ENCODE data around the gene LDLRAD4. TPM values are rescaled to one million over a fixed set of nuclear protein-coding genes. Genes with fewer than 3 reads are reported as not detected.

LDLRAD4 gene
- total RNA-seq, 1 experiment from 2014 or later, result 1.7 TPM

GRCh38 chr18:13374096-13374467, 155.5 kb downstream of the LDLRAD4 start:
- no peaks in the 10 kb centered on the region for H3K36me3 ChIP-seq (ENCODE audit: low read depth)
- H3K27ac ChIP-seq, result no peak overlapping the region
- H3K9me3 ChIP-seq (ENCODE audit: insufficient read depth, low read depth), result no peaks in the 10 kb centered on the region
- TF ChIP-seq CTCF (conservative IDR thresholded peaks at IDR 0.05) (no peak), EZH2 (IDR thresholded peaks at IDR 0.05; ENCODE audit: low read depth) (no peak)
- H3K27me3 ChIP-seq (ENCODE audit: insufficient read depth, low read depth), result peaks cover 71% of the 10 kb centered on the region
- no peaks in the 10 kb centered on the region for H3K79me2 ChIP-seq (ENCODE audit: low read depth)
- H4K20me1 ChIP-seq (ENCODE audit: insufficient read depth), result no peaks in the 10 kb centered on the region
- ChIA-PET POLR2A (ENCODE audit: unreplicated experiment) (no interaction called here), CTCF (no interaction called here)
- no peak overlapping the region for H2AFZ ChIP-seq
- no peaks in the 10 kb centered on the region for H3F3A ChIP-seq (ENCODE audit: insufficient read depth, low read depth)
- H3K4me2 ChIP-seq, result no peak overlapping the region
- H3K4me3 ChIP-seq, result no peak overlapping the region
- DNase-seq, result no peak
- H3K9me2 ChIP-seq (ENCODE audit: insufficient read depth), result no peaks in the 10 kb centered on the region
- no TSS peak for BruUV-seq (replicated peaks)
- H3K4me1 ChIP-seq (replicated peaks; ENCODE audit: insufficient read depth), result no peaks in the 10 kb centered on the region
- intact Hi-C loops (cut with micrococcal nuclease; ENCODE audit: unreplicated experiment), result no loop called here

- Histone ChIP-seq H3K27ac (no peak overlapping the region), H3K9me2 (ENCODE audit: insufficient read depth) (no peaks in the 10 kb centered on the region), H3K4me2 (no peak overlapping the region), H3K4me1 (replicated peaks; ENCODE audit: insufficient read depth) (no peaks in the 10 kb centered on the region), H3K27me3 (ENCODE audit: insufficient read depth, low read depth) (peaks cover 71% of the 10 kb centered on the region), H2AFZ (no peak overlapping the region), H3K4me3 (no peak overlapping the region), H3K36me3 (ENCODE audit: low read depth) (no peaks in the 10 kb centered on the region), H4K20me1 (ENCODE audit: insufficient read depth) (no peaks in the 10 kb centered on the region), H3F3A (ENCODE audit: insufficient read depth, low read depth) (no peaks in the 10 kb centered on the region), H3K79me2 (ENCODE audit: low read depth) (no peaks in the 10 kb centered on the region), H3K9me3 (ENCODE audit: insufficient read depth, low read depth) (no peaks in the 10 kb centered on the region)
- no peak for DNase-seq
- no TSS peak for BruUV-seq (replicated peaks)
- intact Hi-C loops (cut with micrococcal nuclease; ENCODE audit: unreplicated experiment), result no loop called here
- TF ChIP-seq EZH2 (IDR thresholded peaks at IDR 0.05; ENCODE audit: low read depth), result no peak
- no peak for TF ChIP-seq CTCF (conservative IDR thresholded peaks at IDR 0.05)
- ChIA-PET POLR2A (ENCODE audit: unreplicated experiment) (interaction anchor here (0.6 kb wide), 2 partner anchors 38 to 382 kb away, joined by 3 read pairs; no protein-coding TSS in a partner anchor), CTCF (no interaction called here)
Measured at GRCh38 chr18:13374468-13375301, 156.1 kb downstream of the LDLRAD4 start.

- H3K4me3 ChIP-seq, result no peak overlapping the region
- H3K4me2 ChIP-seq, result no peak overlapping the region
- H3K79me2 ChIP-seq (ENCODE audit: low read depth), result no peaks in the 10 kb centered on the region
- POLR2A ChIA-PET (ENCODE audit: unreplicated experiment), result interaction anchor here (0.6 to 0.7 kb wide), 2 partner anchors 307 to 383 kb away, joined by 3 read pairs; no protein-coding TSS in a partner anchor
- H3K27me3 ChIP-seq (ENCODE audit: insufficient read depth, low read depth), result peaks cover 71% of the 10 kb centered on the region
- peak in 1 of 2 experiments; percentile 66 for DNase-seq
- BruUV-seq (replicated peaks), result no TSS peak
- no peaks in the 10 kb centered on the region for H3K4me1 ChIP-seq (replicated peaks; ENCODE audit: insufficient read depth)
- H3K9me3 ChIP-seq (ENCODE audit: insufficient read depth, low read depth), result no peaks in the 10 kb centered on the region
- TF ChIP-seq EZH2 (IDR thresholded peaks at IDR 0.05; ENCODE audit: low read depth) (no peak), CTCF (conservative IDR thresholded peaks at IDR 0.05) (no peak)
- no peak overlapping the region for H3K27ac ChIP-seq
- H3K9me2 ChIP-seq (ENCODE audit: insufficient read depth), result no peaks in the 10 kb centered on the region
- no peaks in the 10 kb centered on the region for H4K20me1 ChIP-seq (ENCODE audit: insufficient read depth)
- no peaks in the 10 kb centered on the region for H3K36me3 ChIP-seq (ENCODE audit: low read depth)
- intact Hi-C loops (cut with micrococcal nuclease; ENCODE audit: unreplicated experiment), result no loop called here
- H2AFZ ChIP-seq, result no peak overlapping the region
- no peaks in the 10 kb centered on the region for H3F3A ChIP-seq (ENCODE audit: insufficient read depth, low read depth)
- CTCF ChIA-PET, result no interaction called here
Measured at GRCh38 chr18:13375302-13376255, 157.0 kb downstream of the LDLRAD4 start.

Data from PC-9 (cell line).